ENCODE measurements around the gene AKAP3.
A peak's percentile ranks its signal among the peaks of the same experiment; 100 is the strongest.

The AKAP3 gene

GRCh38 chr12:4648104-4648500, 749 bp downstream of the AKAP3 start:
- ATAC-seq (ENCODE audit: low read depth) (no peak), DNase-seq (ENCODE audit: low spot score) (no peak)
- H3K4me1 ChIP-seq (ENCODE audit: insufficient read depth, poor library complexity, severe bottlenecking), result peaks cover 13% of the 10 kb centered on the region
- H3K27me3 ChIP-seq (ENCODE audit: insufficient read depth, poor library complexity, severe bottlenecking), result peaks cover under 1% of the 10 kb centered on the region
- H3K36me3 ChIP-seq (ENCODE audit: low read depth), result peaks cover 6% of the 10 kb centered on the region; the same call in 1 of the 2 replicates
- peak overlapping the region; percentile 57 for H3K4me3 ChIP-seq (ENCODE audit: severe bottlenecking)
- H3K9me3 ChIP-seq (ENCODE audit: severe bottlenecking), result no peaks in the 10 kb centered on the region
- TF ChIP-seq CTCF (IDR thresholded peaks at IDR 0.05; ENCODE audit: poor library complexity, severe bottlenecking), result no peak
- peak overlapping the region; percentile 44 for H3K27ac ChIP-seq (ENCODE audit: poor library complexity, severe bottlenecking)

GRCh38 chr12:4645023-4645422, 3.8 kb downstream of the AKAP3 start:
- no peak for TF ChIP-seq CTCF (IDR thresholded peaks at IDR 0.05; ENCODE audit: poor library complexity, severe bottlenecking)
- no peak overlapping the region for H3K4me3 ChIP-seq (ENCODE audit: severe bottlenecking)
- H3K27ac ChIP-seq (ENCODE audit: poor library complexity, severe bottlenecking), result no peak overlapping the region
- ATAC-seq (ENCODE audit: low read depth) (no peak), DNase-seq (ENCODE audit: low spot score) (no peak)
- H3K4me1 ChIP-seq (ENCODE audit: insufficient read depth, poor library complexity, severe bottlenecking), result peaks cover 8% of the 10 kb centered on the region
- no peaks in the 10 kb centered on the region for H3K9me3 ChIP-seq (ENCODE audit: severe bottlenecking)
- no peaks in the 10 kb centered on the region for H3K36me3 ChIP-seq (ENCODE audit: low read depth)
- H3K27me3 ChIP-seq (ENCODE audit: insufficient read depth, poor library complexity, severe bottlenecking), result peaks cover 3% of the 10 kb centered on the region

- ATAC-seq (ENCODE audit: low read depth), result no peak
These were observed 5.1 kb downstream of the AKAP3 start for GRCh38 chr12:4643747-4644146.

GRCh38 chr12:4630262-4630661, 18.6 kb downstream of the AKAP3 start:
- Histone ChIP-seq H3K9me3 (ENCODE audit: severe bottlenecking) (no peaks in the 10 kb centered on the region), H3K4me3 (ENCODE audit: severe bottlenecking) (no peak overlapping the region), H3K27me3 (ENCODE audit: insufficient read depth, poor library complexity, severe bottlenecking) (peaks cover 40% of the 10 kb centered on the region), H3K4me1 (ENCODE audit: insufficient read depth, poor library complexity, severe bottlenecking) (no peaks in the 10 kb centered on the region), H3K36me3 (ENCODE audit: low read depth) (no peaks in the 10 kb centered on the region), H3K27ac (ENCODE audit: poor library complexity, severe bottlenecking) (no peak overlapping the region)
- no peak for DNase-seq (ENCODE audit: low spot score)
- TF ChIP-seq CTCF (IDR thresholded peaks at IDR 0.05; ENCODE audit: poor library complexity, severe bottlenecking), result no peak
- no peak for ATAC-seq (ENCODE audit: low read depth)

More at GRCh38 chr12:4643747-4644146, 5.1 kb downstream of the AKAP3 start:
- Histone ChIP-seq H3K27me3 (ENCODE audit: insufficient read depth, poor library complexity, severe bottlenecking) (peaks cover 3% of the 10 kb centered on the region), H3K4me1 (ENCODE audit: insufficient read depth, poor library complexity, severe bottlenecking) (peaks cover 5% of the 10 kb centered on the region), H3K4me3 (ENCODE audit: severe bottlenecking) (no peak overlapping the region), H3K36me3 (ENCODE audit: low read depth) (no peaks in the 10 kb centered on the region), H3K9me3 (ENCODE audit: severe bottlenecking) (no peaks in the 10 kb centered on the region), H3K27ac (ENCODE audit: poor library complexity, severe bottlenecking) (no peak overlapping the region)
- no peak for DNase-seq (ENCODE audit: low spot score)
- no peak for TF ChIP-seq CTCF (IDR thresholded peaks at IDR 0.05; ENCODE audit: poor library complexity, severe bottlenecking)

GRCh38 chr12:4628406-4628805, 20.4 kb downstream of the AKAP3 start:
- Histone ChIP-seq H3K36me3 (ENCODE audit: low read depth) (no peaks in the 10 kb centered on the region), H3K9me3 (ENCODE audit: severe bottlenecking) (no peaks in the 10 kb centered on the region), H3K27me3 (ENCODE audit: insufficient read depth, poor library complexity, severe bottlenecking) (peaks cover 34% of the 10 kb centered on the region), H3K4me1 (ENCODE audit: insufficient read depth, poor library complexity, severe bottlenecking) (no peaks in the 10 kb centered on the region), H3K4me3 (ENCODE audit: severe bottlenecking) (no peak overlapping the region), H3K27ac (ENCODE audit: poor library complexity, severe bottlenecking) (no peak overlapping the region)
- TF ChIP-seq CTCF (IDR thresholded peaks at IDR 0.05; ENCODE audit: poor library complexity, severe bottlenecking), result no peak
- ATAC-seq (ENCODE audit: low read depth) (no peak), DNase-seq (ENCODE audit: low spot score) (no peak)

Measured in RWPE2 (cell line).